Adrenal gland (tissue), 12 donors: Measurements from ENCODE around the gene WWP2. TPM values are rescaled to one million over a fixed set of nuclear protein-coding genes. Genes with fewer than 3 reads are reported as not detected.
A peak's percentile ranks its signal among the peaks of the same experiment; 100 is the strongest.
"Not testable (repeated sequence)": the region's sequence is repeated elsewhere in the genome, so short reads cannot be mapped to it uniquely, and the experiment has no call there.

Experiments
- DNase-seq, 7 donors: peaks; one replicate each; pipeline ENCODE4 v3.0.0-alpha.2; 2019 to 2020
- H3K27ac ChIP-seq, 5 donors: fragments of 200-600 bp; sonication (generic) in 4 of 5; 1 replicate in 3 of 5; 2 replicates in 2 of 5; pipeline versions ENCODE4 v1.5.1 to v1.8.0; 2016 to 2020; ENCODE audit warnings: mild to moderate bottlenecking in 1 of 5
- H3K27me3 ChIP-seq: fragments of 200-600 bp; 2 replicates; pipeline ENCODE4 v1.8.0; 2021
- H3K36me3 ChIP-seq, 2 donors: fragments of 200-600 bp; replicated peaks in 1 of 2; 1 replicate in 1 of 2; 2 replicates in 1 of 2; pipeline versions ENCODE4 v1.5.1 to v1.8.0; 2018 to 2022
- H3K4me1 ChIP-seq, 2 donors: fragments of 200-600 bp; replicated peaks in 1 of 2; 1 replicate in 1 of 2; 2 replicates in 1 of 2; pipeline versions ENCODE4 v1.5.1 to v1.8.0; 2018 to 2021
- H3K4me3 ChIP-seq, 4 donors: fragments of 200-600 bp; sonication (generic) in 3 of 4; one replicate each; pipeline ENCODE4 v1.5.1; 2016 to 2018
- H3K9me3 ChIP-seq, 3 donors: fragments of 200-600 bp; sonication (generic) in 1 of 3; replicated peaks in 1 of 3; 1 replicate in 2 of 3; 2 replicates in 1 of 3; pipeline versions ENCODE4 v1.5.1 to v1.8.0; 2016 to 2021
- POLR2A ChIP-seq, 2 donors: fragments of 450-650 bp; IDR thresholded peaks; one replicate each; pipeline ENCODE4 v1.6.1; 2017; ENCODE audit warnings: antibody characterized with exemption in 2 of 2, mild to moderate bottlenecking in 2 of 2, moderate library complexity in 1 of 2
- WGBS, 4 donors: extraction: QIAGEN DNeasy Blood & Tissue Kit in 2 of 4; methylation state at CpG; one replicate each; pipeline versions ENCODE4 v1.1.5 to v1.1.7; 2013 to 2017; 5-methylcytosine and 5-hydroxymethylcytosine counted together
- intact Hi-C, 2 donors: fragments of 100-400 bp; cut with DNase I; formaldehyde crosslinking; loops; one replicate each; pipeline versions ENCODE4 v1.14.1 to v1.15.0; 2022 to 2023
- polyA plus RNA-seq, 3 donors: library from polyadenylated mRNA; stranded (reverse); fragments of 200-250 nt in 2 of 3; fragments of 350-450 nt in 1 of 3; fragmentation: Illumina TruSeq in 1 of 3; extraction: RNeasy Lipid Tissue Mini Kit (QIAGEN cat#74804) in 1 of 3; gene quantifications; one replicate each; pipeline ENCODE4 v1.2.3, GENCODE V29; 2013 to 2014
- total RNA-seq, 9 donors: library from RNA; depleted of rRNA in 4 of 9; stranded (reverse); fragments of >200 nt in 4 of 9; fragments of 120-200 nt in 1 of 9; fragmentation: NEBNext Ultra II Directional in 1 of 9; extraction: Animal tissue kit (Norgen Biotek cat#: 25700) in 1 of 9; gene quantifications; one replicate each; pipeline versions ENCODE4 v1.1.0 to v1.2.4, GENCODE V29; 2013 to 2023
- TF ChIP-seq, protein P1 (sequence below), 6 experiments: fragments of 450-650 bp in 4 of 6; fragments of 200-600 bp in 2 of 6; sonication (generic) in 1 of 6; IDR thresholded peaks; 1 replicate in 5 of 6; 2 replicates in 1 of 6; pipeline versions ENCODE4 v1.5.1 to v1.8.0; 2016 to 2021; ENCODE audit warnings: antibody characterized with exemption in 6 of 6, mild to moderate bottlenecking in 2 of 6, moderate library complexity in 1 of 6
- donor health status: healthy with polysubstance abuse.
- donor health status: Bipolar disorder and iron deficiency.
- donor health status: DM: yes; HTN: yes; CAD: no.
- donor health status: DM: no; HTN: no; CAD: no.
- donor health status: DM: no; HTN: no; CAD: no.
- donor health status: DM: yes; HTN: yes; CAD: no.

Gene WWP2
- total and polyA plus RNA-seq, 12 donors, result 28.3 to 99.8 (median 72.0) TPM

DNA sequence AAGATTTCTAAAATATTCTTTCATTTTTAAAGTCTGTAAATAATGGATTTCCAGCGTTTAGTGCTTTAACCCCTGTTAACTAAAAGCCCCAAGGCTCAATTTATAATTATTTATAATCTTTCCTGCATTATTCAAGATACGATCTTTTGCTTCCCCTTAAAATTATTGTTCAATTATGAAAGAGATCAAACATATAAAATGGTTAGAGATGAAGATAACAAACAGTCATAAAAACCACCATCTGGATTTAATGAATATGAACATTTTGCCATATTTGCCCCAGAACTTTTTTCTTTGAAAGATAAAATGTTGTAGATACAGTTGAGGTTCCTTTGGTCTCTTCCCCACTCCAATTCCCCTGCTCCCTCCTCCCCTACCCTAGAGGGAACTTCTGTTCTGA, 17.6 kb downstream of the WWP2 start:
- no peak for DNase-seq
- no peaks in the 10 kb centered on the region for H3K27me3 ChIP-seq
- no peak overlapping the region for H3K4me3 ChIP-seq
- WGBS, 4 donors, result 82 to 93% (median 87%) methylated on average over 2 of the region's 2 CpGs
- H3K9me3 ChIP-seq, result no peaks in the 10 kb centered on the region
- peaks cover 8% of the 10 kb centered on the region in 2 donors for H3K4me1 ChIP-seq
- H3K27ac ChIP-seq, result no peak overlapping the region
- TF ChIP-seq POLR2A (IDR thresholded peaks at IDR 0.05), result no peak
- TF ChIP-seq, protein P1, sequence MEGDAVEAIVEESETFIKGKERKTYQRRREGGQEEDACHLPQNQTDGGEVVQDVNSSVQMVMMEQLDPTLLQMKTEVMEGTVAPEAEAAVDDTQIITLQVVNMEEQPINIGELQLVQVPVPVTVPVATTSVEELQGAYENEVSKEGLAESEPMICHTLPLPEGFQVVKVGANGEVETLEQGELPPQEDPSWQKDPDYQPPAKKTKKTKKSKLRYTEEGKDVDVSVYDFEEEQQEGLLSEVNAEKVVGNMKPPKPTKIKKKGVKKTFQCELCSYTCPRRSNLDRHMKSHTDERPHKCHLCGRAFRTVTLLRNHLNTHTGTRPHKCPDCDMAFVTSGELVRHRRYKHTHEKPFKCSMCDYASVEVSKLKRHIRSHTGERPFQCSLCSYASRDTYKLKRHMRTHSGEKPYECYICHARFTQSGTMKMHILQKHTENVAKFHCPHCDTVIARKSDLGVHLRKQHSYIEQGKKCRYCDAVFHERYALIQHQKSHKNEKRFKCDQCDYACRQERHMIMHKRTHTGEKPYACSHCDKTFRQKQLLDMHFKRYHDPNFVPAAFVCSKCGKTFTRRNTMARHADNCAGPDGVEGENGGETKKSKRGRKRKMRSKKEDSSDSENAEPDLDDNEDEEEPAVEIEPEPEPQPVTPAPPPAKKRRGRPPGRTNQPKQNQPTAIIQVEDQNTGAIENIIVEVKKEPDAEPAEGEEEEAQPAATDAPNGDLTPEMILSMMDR (IDR thresholded peaks at IDR 0.05), result no peak
- peaks cover 5 to 10% of the 10 kb centered on the region in 2 donors for H3K36me3 ChIP-seq
- intact Hi-C loops, result no loop called here

DNA sequence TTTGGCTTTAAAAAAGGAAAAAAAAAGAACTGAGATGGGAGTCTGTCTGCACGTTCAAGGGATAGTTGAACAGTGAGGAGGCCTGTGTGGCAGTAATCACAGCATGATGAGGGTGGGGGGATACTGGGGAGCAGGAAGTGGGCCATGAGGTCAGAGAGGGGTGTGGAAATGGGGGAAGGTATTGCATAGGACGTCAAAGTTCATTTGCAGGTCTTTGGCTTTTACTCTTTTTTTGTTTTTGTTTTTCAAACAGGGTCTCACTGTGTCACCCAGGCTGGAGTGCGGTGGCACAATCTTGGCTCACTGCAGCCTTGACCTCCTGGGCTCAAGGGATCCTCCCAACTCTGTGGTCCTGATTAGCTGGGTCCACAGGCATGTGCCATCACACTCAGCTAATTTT, 19.0 kb downstream of the WWP2 start:
- Histone ChIP-seq H3K27ac (peak overlapping the region in 1 of 5 donors; percentile 1), H3K4me3 (no peak overlapping the region), H3K36me3 (peaks cover 5 to 10% of the 10 kb centered on the region in 2 donors), H3K9me3 (no peaks in the 10 kb centered on the region), H3K27me3 (no peaks in the 10 kb centered on the region), H3K4me1 (peaks cover 8% of the 10 kb centered on the region in 2 donors)
- peak in 1 of 7 donors; percentile 37 for DNase-seq
- WGBS, 4 donors, result 51 to 58% (median 53%) methylated on average over 3 of the region's 3 CpGs
- TF ChIP-seq POLR2A (IDR thresholded peaks at IDR 0.05), result no peak
- TF ChIP-seq, protein P1 (IDR thresholded peaks at IDR 0.05), result no peak
- intact Hi-C loops, result no loop called here

DNA sequence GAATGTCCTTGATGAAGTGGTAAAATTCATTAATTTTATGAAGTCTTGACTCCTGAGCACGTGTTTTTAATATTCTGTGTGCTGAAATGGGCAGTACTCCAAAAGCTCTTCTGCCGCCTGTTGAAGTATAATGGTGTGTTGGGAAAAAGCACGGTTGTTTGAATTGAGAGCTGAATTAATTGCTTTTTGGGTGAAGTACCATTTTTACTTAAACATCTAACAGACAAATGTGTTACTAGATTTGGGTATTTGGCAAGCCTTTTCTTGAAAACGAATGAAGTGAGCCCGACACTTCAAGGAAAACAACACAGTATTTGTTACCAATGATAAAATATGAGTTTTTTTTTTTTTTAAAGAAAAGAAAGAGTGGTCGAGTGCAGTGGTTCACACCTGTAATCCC, 22.5 kb downstream of the WWP2 start:
- no peak overlapping the region for H3K4me3 ChIP-seq
- DNase-seq, result no peak
- no peaks in the 10 kb centered on the region for H3K27me3 ChIP-seq
- no peak for TF ChIP-seq POLR2A (IDR thresholded peaks at IDR 0.05)
- TF ChIP-seq, protein P1 (IDR thresholded peaks at IDR 0.05), result no peak
- H3K9me3 ChIP-seq, result no peaks in the 10 kb centered on the region
- H3K36me3 ChIP-seq, result peaks cover 0 to 33% of the 10 kb centered on the region in 2 donors
- no peak overlapping the region for H3K27ac ChIP-seq
- intact Hi-C loops, result no loop called here
- peaks cover 8% of the 10 kb centered on the region in 2 donors for H3K4me1 ChIP-seq
- 73 to 80% (median 79%) methylated on average over 6 of the region's 6 CpGs for WGBS, 4 donors

DNA sequence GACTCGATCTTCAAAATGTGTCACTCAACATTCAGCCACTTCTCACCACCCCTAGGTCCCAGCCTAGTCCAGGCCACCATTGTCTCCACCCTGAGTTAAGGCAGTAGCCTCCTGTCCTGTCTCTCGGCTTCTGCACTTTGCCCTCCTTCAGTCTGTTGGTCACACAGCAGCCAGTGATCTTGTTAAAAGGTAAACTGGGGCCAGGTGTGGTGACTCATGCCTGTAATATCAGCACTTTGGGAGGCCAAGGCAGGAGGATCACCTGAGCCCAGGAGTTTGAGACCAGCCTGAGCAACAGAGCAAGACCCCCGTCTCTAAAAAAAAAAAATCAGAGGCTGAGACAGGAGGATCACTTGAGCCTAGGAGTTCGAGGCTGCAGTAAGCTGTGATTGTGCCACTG, 25.8 kb downstream of the WWP2 start:
- Histone ChIP-seq H3K27ac (no peak overlapping the region), H3K4me1 (no peaks in the 10 kb centered on the region), H3K4me3 (no peak overlapping the region), H3K36me3 (peaks cover 0 to 37% of the 10 kb centered on the region in 2 donors), H3K27me3 (no peaks in the 10 kb centered on the region), H3K9me3 (no peaks in the 10 kb centered on the region)
- no peak for TF ChIP-seq POLR2A (IDR thresholded peaks at IDR 0.05)
- TF ChIP-seq, protein P1 (IDR thresholded peaks at IDR 0.05), result no peak
- DNase-seq, result peak in 1 of 7 donors; percentile 42
- WGBS, 4 donors, result 95 to 99% (median 98%) methylated on average over 4 of the region's 4 CpGs
- intact Hi-C loops, result no loop called here

DNA sequence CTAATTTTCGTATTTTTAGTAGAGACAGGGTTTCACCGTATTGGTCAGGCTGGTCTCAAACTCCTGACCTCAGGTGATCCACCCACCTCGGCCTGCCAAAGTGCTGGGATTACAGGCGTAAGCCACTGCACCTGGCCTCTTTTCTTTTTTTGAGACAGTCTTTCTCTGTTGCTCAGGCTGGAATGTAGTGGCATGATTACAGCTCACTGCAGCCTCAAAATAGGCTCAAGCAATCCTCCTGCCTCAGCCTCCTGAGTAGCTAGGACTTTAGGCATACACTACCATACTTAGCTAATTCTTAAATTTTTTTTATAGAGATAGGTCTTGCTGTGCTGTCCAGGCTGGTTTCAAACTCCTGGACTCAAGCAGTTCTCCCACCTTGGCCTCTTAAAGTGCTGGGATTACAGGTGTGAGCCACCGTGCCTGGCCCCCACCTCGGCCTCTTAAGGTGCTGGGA, 29.3 kb downstream of the WWP2 start:
- peaks cover 0 to 28% of the 10 kb centered on the region in 2 donors for H3K36me3 ChIP-seq
- H3K4me3 ChIP-seq, H3K27ac ChIP-seq, intact Hi-C loops, H3K9me3 ChIP-seq, H3K4me1 ChIP-seq, H3K27me3 ChIP-seq: not testable (repeated sequence)
- 88 to 100% (median 93%) methylated on average over 6 of the region's 6 CpGs for WGBS, 4 donors
- peak in 1 of 7 donors; percentile 10 for DNase-seq
